Right cardiac atrium (tissue), 5 donors: Measurements from ENCODE around the gene EFHB. TPM values are rescaled to one million over a fixed set of nuclear protein-coding genes. Genes with fewer than 3 reads are reported as not detected.

Source experiments
- polyA plus RNA-seq: library from polyadenylated mRNA; stranded (reverse); fragments of 200-250 nt; gene quantifications from one replicate; pipeline ENCODE4 v1.2.3, GENCODE V29; 2013
- total RNA-seq, 4 donors: library from RNA; stranded (reverse); fragmentation: NEBNext Ultra II Directional; extraction: Animal tissue kit (Norgen Biotek cat#: 25700); gene quantifications; one replicate each; pipeline ENCODE4 v1.2.1, GENCODE V29; 2021
- donor health status: healthy with polysubstance abuse.
- donor health status: DM: no; HTN: yes; CAD: no.
- donor health status: DM: no; HTN: no; CAD: no.
- donor health status: DM: no; HTN: yes; CAD: no; lungs with severe emphysema.
- donor health status: DM: yes; HTN: yes; CAD: no.

Gene EFHB
- total and polyA plus RNA-seq, 5 donors, result 0.26 to 2.2 (median 0.96) TPM; not detected in 1

Other genes with a start within 250 kb of the EFHB start
- 10 to 100 TPM; 45.2 to 71.3 (median 47.9) TPM for gene RAB5A, start 12.9 kb upstream of the EFHB start, total RNA-seq
- gene RAB5A, start 12.9 kb upstream of the EFHB start, polyA plus RNA-seq, result 32.5 TPM
- not detected for gene PP2D1, start 78.0 kb upstream of the EFHB start, total RNA-seq
- gene PP2D1, start 78.0 kb upstream of the EFHB start, polyA plus RNA-seq, result not detected
- 10 to 100 TPM; 58.2 to 71.5 (median 71.1) TPM for gene KAT2B, start 106.2 kb upstream of the EFHB start, total RNA-seq
- 20.9 TPM for gene KAT2B, start 106.2 kb upstream of the EFHB start, polyA plus RNA-seq